Lung (tissue), 12 donors: ENCODE results near the gene C12orf43. TPM values are rescaled to one million over a fixed set of nuclear protein-coding genes. Genes with fewer than 3 reads are reported as not detected.

ENCODE experiments used
- ATAC-seq: fragments of 200-7000 bp; cut with Tn5 transposase; one replicate; pipeline ENCODE4 v1.9.1; 2020; ENCODE audit warnings: moderate number of reproducible peaks; ENCODE audit not compliant: insufficient read depth, low FRiP score
- DNase-seq, 3 donors: peaks; one replicate each; pipeline ENCODE4 v3.0.0-alpha.2; 2013 to 2017
- H3K27ac ChIP-seq, 2 donors: one replicate each; pipeline ENCODE4 v1.5.1; 2013; ENCODE audit warnings: mild to moderate bottlenecking in 2 of 2, moderate library complexity in 2 of 2, control low read depth in 1 of 2, inconsistent platforms in 1 of 2, low read depth in 1 of 2, low read length in 1 of 2
- H3K27me3 ChIP-seq, 3 donors: one replicate each; pipeline ENCODE4 v1.5.1; 2013; ENCODE audit warnings: low read length in 2 of 3; ENCODE audit not compliant: control insufficient read depth in 3 of 3, insufficient read depth in 3 of 3
- H3K36me3 ChIP-seq, 4 donors: one replicate each; pipeline ENCODE4 v1.5.1; 2013; ENCODE audit warnings: low read length in 4 of 4, mild to moderate bottlenecking in 1 of 4, moderate library complexity in 1 of 4; ENCODE audit not compliant: control insufficient read depth in 4 of 4, insufficient read depth in 4 of 4
- H3K4me1 ChIP-seq, 5 donors: one replicate each; pipeline ENCODE4 v1.5.1; 2013; ENCODE audit warnings: low read length in 5 of 5, mild to moderate bottlenecking in 2 of 5, moderate library complexity in 1 of 5; ENCODE audit not compliant: control insufficient read depth in 5 of 5, insufficient read depth in 5 of 5
- H3K4me3 ChIP-seq: one replicate; pipeline ENCODE4 v1.5.1; 2013; ENCODE audit warnings: mild to moderate bottlenecking, control low read depth, moderate library complexity
- H3K9ac ChIP-seq, 2 donors: one replicate each; pipeline ENCODE4 v1.5.1; 2013; ENCODE audit warnings: low read length in 2 of 2, control low read depth in 1 of 2; ENCODE audit not compliant: insufficient read depth in 1 of 2
- H3K9me3 ChIP-seq, 4 donors: one replicate each; pipeline ENCODE4 v1.5.1; 2013; ENCODE audit warnings: low read length in 3 of 4, mild to moderate bottlenecking in 1 of 4, moderate library complexity in 1 of 4; ENCODE audit not compliant: control insufficient read depth in 4 of 4, insufficient read depth in 3 of 4
- CTCF ChIP-seq: IDR thresholded peaks from 2 replicates; pipeline ENCODE4 v1.5.1; 2012; ENCODE audit warnings: mild to moderate bottlenecking; ENCODE audit errors: control extremely low read depth, extremely low read depth
- WGBS, 2 donors: extraction: QIAGEN DNeasy Blood & Tissue Kit; methylation state at CpG; one replicate each; pipeline ENCODE4 v1.1.7; 2013; 5-methylcytosine and 5-hydroxymethylcytosine counted together
- polyA plus RNA-seq, 2 donors: library from polyadenylated mRNA; stranded (reverse); fragments of 200-250 nt; gene quantifications; one replicate each; pipeline ENCODE4 v1.2.1, GENCODE V29; 2013
- total RNA-seq, 2 donors: library from RNA; depleted of rRNA in 1 of 2; stranded (reverse); fragments of >200 nt in 1 of 2; gene quantifications; one replicate each; pipeline ENCODE4 v1.2.1, GENCODE V29; 2014 to 2021
- donor health status: control.
- donor health status: control.
- donor health status: Bipolar disorder and iron deficiency.
- donor health status: healthy.
- donor health status: DM: yes; HTN: yes; CAD: no.

Gene C12orf43
- total and polyA plus RNA-seq, 4 donors = 9.9 to 17.6 (median 12.5) TPM

DNA sequence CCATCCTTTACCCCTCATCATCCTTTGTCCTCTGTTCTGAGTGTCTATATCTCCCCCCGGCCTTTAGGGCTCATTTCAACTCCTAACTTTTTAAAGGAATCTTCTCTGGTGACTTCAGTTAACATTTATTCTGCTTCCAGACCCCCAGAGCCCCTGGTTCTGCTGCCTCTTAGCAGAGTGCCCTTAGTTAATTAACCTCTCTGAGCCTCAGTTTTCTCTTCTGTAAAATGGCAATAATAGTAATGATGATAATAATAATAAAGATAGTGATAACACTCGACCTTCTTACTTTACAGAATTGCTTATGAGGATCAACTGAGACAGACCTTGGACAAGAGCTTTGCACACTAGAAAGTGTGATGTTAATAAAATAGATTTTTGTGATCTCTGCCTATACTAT is 6.4 kb upstream of the C12orf43 start:
- Histone ChIP-seq H3K27ac (no peak overlapping the region), H3K9ac (no peak overlapping the region), H3K27me3 (no peaks in the 10 kb centered on the region), H3K9me3 (no peaks in the 10 kb centered on the region), H3K4me1 (no peaks in the 10 kb centered on the region), H3K4me3 (no peak overlapping the region), H3K36me3 (peaks cover 0 to 10% (median 0%) of the 10 kb centered on the region in 4 donors)
- WGBS, 2 donors = 70 to 81% methylated on average over 2 of the region's 2 CpGs
- TF ChIP-seq CTCF = no peak
- no peak for DNase-seq
- ATAC-seq = no peak

DNA sequence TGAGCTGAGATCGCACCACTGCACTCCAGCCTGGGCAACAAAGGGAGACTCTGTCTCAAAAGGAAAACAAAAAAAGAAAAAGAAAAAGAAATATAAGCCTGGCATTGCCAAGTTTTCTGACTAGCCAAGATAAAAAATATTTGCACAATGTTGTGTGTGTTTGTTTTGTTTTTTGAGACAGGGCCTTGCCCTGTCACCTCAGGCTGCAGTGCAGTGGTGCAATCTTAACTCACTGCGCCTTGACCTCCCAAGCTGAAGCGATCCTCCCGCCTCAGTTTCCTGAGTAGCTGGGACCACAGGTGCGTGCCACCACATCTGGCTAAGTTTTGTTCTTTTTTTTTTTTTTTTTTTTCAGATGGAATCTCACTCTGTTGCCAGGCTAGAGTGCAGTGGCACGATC is 5.5 kb upstream of the C12orf43 start:
- H3K9ac ChIP-seq = no peak overlapping the region
- TF ChIP-seq CTCF = no peak
- no peak overlapping the region for H3K27ac ChIP-seq
- no peaks in the 10 kb centered on the region for H3K4me1 ChIP-seq
- ATAC-seq (no peak), DNase-seq (no peak)
- H3K9me3 ChIP-seq = no peaks in the 10 kb centered on the region
- H3K27me3 ChIP-seq = no peaks in the 10 kb centered on the region
- no peak overlapping the region for H3K4me3 ChIP-seq
- WGBS, 2 donors = 82 to 93% methylated on average over 6 of the region's 6 CpGs
- H3K36me3 ChIP-seq = peaks cover 0 to 5% (median 0%) of the 10 kb centered on the region in 4 donors

DNA sequence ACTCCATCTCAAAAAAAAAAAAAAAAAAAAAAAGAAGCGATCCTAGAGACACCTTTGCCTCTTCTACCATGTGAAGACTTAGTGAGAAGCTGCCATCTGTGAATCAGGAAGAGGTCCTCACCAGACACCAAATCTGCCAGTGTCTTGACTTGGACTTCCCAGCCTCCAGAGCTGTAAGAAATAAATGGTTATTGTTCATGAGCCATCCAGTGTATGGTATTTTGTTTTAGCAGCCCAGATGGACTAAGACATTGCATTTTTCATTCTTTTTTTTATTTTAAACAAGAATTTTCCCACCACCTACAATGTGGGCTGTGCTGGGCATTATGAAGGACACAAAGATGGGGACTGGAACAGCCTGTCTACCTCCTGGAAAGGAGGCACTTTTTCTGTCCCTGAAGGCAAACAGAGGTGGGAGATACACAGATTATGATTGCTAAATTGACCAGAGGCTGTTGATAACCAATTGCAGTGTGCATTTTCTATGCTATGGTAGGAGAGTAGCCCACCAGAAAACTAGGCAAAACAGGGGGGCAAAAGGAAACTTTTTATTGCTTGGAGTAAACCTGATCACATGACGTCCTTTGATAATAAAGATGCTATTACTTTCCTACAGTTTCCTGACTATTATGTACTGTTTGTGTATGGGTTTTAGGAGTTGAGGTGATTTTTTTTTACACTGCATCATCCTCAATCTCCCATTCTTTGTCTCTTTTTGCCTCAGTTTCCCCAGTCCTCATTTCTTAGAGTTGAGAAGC is 2.8 kb upstream of the C12orf43 start:
- peaks cover 0 to 9% (median 2%) of the 10 kb centered on the region in 5 donors for H3K4me1 ChIP-seq
- H3K36me3 ChIP-seq = peaks cover 0 to 5% (median 0%) of the 10 kb centered on the region in 4 donors
- no peak for TF ChIP-seq CTCF
- WGBS, 2 donors = 93 to 100% methylated on average over 1 to 2 of the region's 2 CpGs
- H3K9me3 ChIP-seq = no peaks in the 10 kb centered on the region
- H3K9ac ChIP-seq = no peak overlapping the region
- ATAC-seq (no peak), DNase-seq (no peak)
- H3K27me3 ChIP-seq = no peaks in the 10 kb centered on the region
- H3K27ac ChIP-seq = no peak overlapping the region
- H3K4me3 ChIP-seq = no peak overlapping the region
